Mucosa of stomach (tissue), 1 donor: ENCODE measurements around the gene AQP9.
"Not testable (repeated sequence)": the region's sequence is repeated elsewhere in the genome, so short reads cannot be mapped to it uniquely, and the experiment has no call there.

Source experiments
- H3K27me3 ChIP-seq: one replicate; pipeline ENCODE4 v1.7.0; 2013; ENCODE audit warnings: mild to moderate bottlenecking, low read length; ENCODE audit not compliant: control insufficient read depth, insufficient read depth
- H3K36me3 ChIP-seq: one replicate; pipeline ENCODE4 v1.7.0; 2013; ENCODE audit warnings: low read length; ENCODE audit not compliant: control insufficient read depth, insufficient read depth
- H3K4me1 ChIP-seq: one replicate; pipeline ENCODE4 v1.7.0; 2013; ENCODE audit warnings: mild to moderate bottlenecking, low read length; ENCODE audit not compliant: control insufficient read depth, insufficient read depth
- H3K4me3 ChIP-seq: one replicate; pipeline ENCODE4 v1.7.0; 2013; ENCODE audit warnings: low read length
- H3K9ac ChIP-seq: one replicate; pipeline ENCODE4 v1.7.0; 2013; ENCODE audit warnings: mild to moderate bottlenecking, low read length, moderate library complexity
- H3K9me3 ChIP-seq: one replicate; pipeline ENCODE4 v1.7.0; 2013; ENCODE audit warnings: mild to moderate bottlenecking, low read length, moderate library complexity; ENCODE audit not compliant: control insufficient read depth
- donor health status: Pancreatic carcinoma.

The AQP9 gene

GRCh38 chr15:58138106-58138505, at the start of gene AQP9:
Gene AQP9 (plus strand): TSS chr15:58138381. CDS start chr15:58138566, 185 bp downstream.
- Histone ChIP-seq H3K4me3 (no peak within 1 kb of the TSS), H3K27me3 (no peaks in the 10 kb centered on the region), H3K9me3 (no peaks in the 10 kb centered on the region), H3K4me1 (no peaks in the 10 kb centered on the region), H3K9ac (no peak within 1 kb of the TSS), H3K36me3 (no peaks in the 10 kb centered on the region)

GRCh38 chr15:58095415-58095814, 42.8 kb upstream of the AQP9 start:
- Histone ChIP-seq H3K27me3 (no peaks in the 10 kb centered on the region), H3K4me1 (no peaks in the 10 kb centered on the region), H3K9ac (no peak overlapping the region), H3K4me3 (no peak overlapping the region), H3K36me3 (no peaks in the 10 kb centered on the region), H3K9me3 (no peaks in the 10 kb centered on the region)

- no peaks in the 10 kb centered on the region for H3K27me3 ChIP-seq
- no peaks in the 10 kb centered on the region for H3K9me3 ChIP-seq
- no peaks in the 10 kb centered on the region for H3K36me3 ChIP-seq
- H3K4me1 ChIP-seq, result no peaks in the 10 kb centered on the region
- no peak overlapping the region for H3K9ac ChIP-seq
- H3K4me3 ChIP-seq, result no peak overlapping the region
Measured at GRCh38 chr15:58096529-58097084, 41.6 kb upstream of the AQP9 start.

- no peak overlapping the region for H3K4me3 ChIP-seq
- no peaks in the 10 kb centered on the region for H3K27me3 ChIP-seq
- no peaks in the 10 kb centered on the region for H3K36me3 ChIP-seq
- no peaks in the 10 kb centered on the region for H3K9me3 ChIP-seq
- no peaks in the 10 kb centered on the region for H3K4me1 ChIP-seq
- no peak overlapping the region for H3K9ac ChIP-seq
Measured at GRCh38 chr15:58103482-58103881, 34.7 kb upstream of the AQP9 start.

- Histone ChIP-seq H3K27me3 (peaks cover 5% of the 10 kb centered on the region), H3K9me3 (no peaks in the 10 kb centered on the region), H3K9ac (no peak overlapping the region), H3K4me1 (no peaks in the 10 kb centered on the region), H3K4me3 (no peak overlapping the region), H3K36me3 (no peaks in the 10 kb centered on the region)
Measured at GRCh38 chr15:58108117-58108516, 30.1 kb upstream of the AQP9 start.

- Histone ChIP-seq H3K27me3 (peaks cover 5% of the 10 kb centered on the region), H3K4me1 (no peaks in the 10 kb centered on the region), H3K4me3 (no peak overlapping the region), H3K9ac (no peak overlapping the region), H3K9me3 (no peaks in the 10 kb centered on the region), H3K36me3 (no peaks in the 10 kb centered on the region)
Measured at GRCh38 chr15:58109419-58109818, 28.8 kb upstream of the AQP9 start.

- H3K4me3 ChIP-seq, result no peak overlapping the region
- H3K9me3 ChIP-seq, result no peaks in the 10 kb centered on the region
- no peaks in the 10 kb centered on the region for H3K36me3 ChIP-seq
- H3K4me1 ChIP-seq, result no peaks in the 10 kb centered on the region
- H3K27me3 ChIP-seq, result peaks cover 5% of the 10 kb centered on the region
- no peak overlapping the region for H3K9ac ChIP-seq
Measured at GRCh38 chr15:58110999-58111717, 27.0 kb upstream of the AQP9 start.

- no peak overlapping the region for H3K9ac ChIP-seq
- peaks cover 5% of the 10 kb centered on the region for H3K27me3 ChIP-seq
- no peak overlapping the region for H3K4me3 ChIP-seq
- H3K9me3 ChIP-seq, result no peaks in the 10 kb centered on the region
- no peaks in the 10 kb centered on the region for H3K4me1 ChIP-seq
- H3K36me3 ChIP-seq, result no peaks in the 10 kb centered on the region
Measured at GRCh38 chr15:58111718-58112104, 26.5 kb upstream of the AQP9 start.

- not testable (repeated sequence) for H3K4me1 ChIP-seq, H3K9ac ChIP-seq, H3K4me3 ChIP-seq, H3K27me3 ChIP-seq, H3K36me3 ChIP-seq, H3K9me3 ChIP-seq
Measured at GRCh38 chr15:58113358-58113757, 24.8 kb upstream of the AQP9 start.

GRCh38 chr15:58114388-58114787, 23.8 kb upstream of the AQP9 start:
- Histone ChIP-seq H3K4me3 (no peak overlapping the region), H3K9me3 (no peaks in the 10 kb centered on the region)

GRCh38 chr15:58114812-58115211, 23.4 kb upstream of the AQP9 start:
- Histone ChIP-seq H3K4me3 (no peak overlapping the region), H3K27me3 (peaks cover under 1% of the 10 kb centered on the region), H3K4me1 (no peaks in the 10 kb centered on the region), H3K9ac (no peak overlapping the region), H3K36me3 (no peaks in the 10 kb centered on the region), H3K9me3 (no peaks in the 10 kb centered on the region)

More at GRCh38 chr15:58114388-58114787, 23.8 kb upstream of the AQP9 start:
- Histone ChIP-seq H3K27me3 (peaks cover 4% of the 10 kb centered on the region), H3K36me3 (no peaks in the 10 kb centered on the region), H3K4me1 (no peaks in the 10 kb centered on the region), H3K9ac (no peak overlapping the region)

- no peak overlapping the region for H3K4me3 ChIP-seq
- no peaks in the 10 kb centered on the region for H3K27me3 ChIP-seq
- no peaks in the 10 kb centered on the region for H3K36me3 ChIP-seq
- no peaks in the 10 kb centered on the region for H3K9me3 ChIP-seq
- no peaks in the 10 kb centered on the region for H3K4me1 ChIP-seq
- no peak overlapping the region for H3K9ac ChIP-seq
Measured at GRCh38 chr15:58115692-58116091, 22.5 kb upstream of the AQP9 start.
